Stromal cell of bone marrow (primary cell): Measurements from ENCODE around the gene PNMA1.
A peak's percentile ranks its signal among the peaks of the same experiment; 100 is the strongest.

ENCODE experiments used
- DNase-seq: peaks from one replicate; pipeline ENCODE4 v3.0.0-alpha.2; 2012; ENCODE audit warnings: low read depth

PNMA1 gene

DNA sequence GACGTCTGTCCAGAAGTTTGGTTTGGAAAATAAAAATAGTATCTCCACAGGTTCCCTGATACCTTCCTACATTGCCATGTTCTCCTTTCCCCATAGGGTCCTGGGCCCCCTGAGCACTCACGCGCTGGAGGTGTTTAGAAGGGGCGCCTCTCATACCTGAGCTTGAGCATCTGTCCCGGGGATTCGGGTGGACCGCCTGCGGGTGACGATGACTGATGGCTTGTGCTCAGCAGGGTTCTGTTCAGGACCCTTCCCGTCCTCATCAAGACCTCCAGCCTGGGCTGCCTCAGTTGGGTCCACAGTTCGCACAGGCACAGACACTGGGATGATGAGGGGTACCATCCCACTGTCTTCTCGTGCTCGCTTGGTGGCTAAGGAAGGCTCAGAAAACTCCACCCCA is 22.7 kb upstream of the PNMA1 start:
- no peak for DNase-seq

DNA sequence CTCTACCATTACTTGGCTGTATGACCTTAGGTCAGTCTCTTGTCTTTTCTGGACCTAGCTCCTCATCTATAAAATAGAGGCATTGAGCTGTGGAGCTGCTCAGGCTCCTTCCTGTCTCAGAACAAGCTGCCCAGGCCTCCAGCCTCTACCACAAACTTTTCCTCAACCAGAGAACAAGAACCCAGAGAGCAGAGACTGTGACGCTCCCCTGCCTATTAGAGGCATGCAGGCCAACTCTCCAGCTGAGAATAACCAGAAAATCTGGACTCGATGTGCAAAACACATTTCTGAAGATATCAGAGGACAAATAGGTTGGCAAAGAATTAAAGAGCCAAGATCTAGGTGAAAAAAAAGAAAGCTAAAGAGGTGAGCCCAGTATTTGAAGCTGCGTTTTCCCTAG is 17.8 kb upstream of the PNMA1 start:
- no peak for DNase-seq

- no peak for DNase-seq
Observed at GRCh38 chr14:73731111-73731510, 16.9 kb upstream of the PNMA1 start.

GRCh38 chr14:73729556-73730265 is 15.5 kb upstream of the PNMA1 start:
- no peak for DNase-seq

DNA sequence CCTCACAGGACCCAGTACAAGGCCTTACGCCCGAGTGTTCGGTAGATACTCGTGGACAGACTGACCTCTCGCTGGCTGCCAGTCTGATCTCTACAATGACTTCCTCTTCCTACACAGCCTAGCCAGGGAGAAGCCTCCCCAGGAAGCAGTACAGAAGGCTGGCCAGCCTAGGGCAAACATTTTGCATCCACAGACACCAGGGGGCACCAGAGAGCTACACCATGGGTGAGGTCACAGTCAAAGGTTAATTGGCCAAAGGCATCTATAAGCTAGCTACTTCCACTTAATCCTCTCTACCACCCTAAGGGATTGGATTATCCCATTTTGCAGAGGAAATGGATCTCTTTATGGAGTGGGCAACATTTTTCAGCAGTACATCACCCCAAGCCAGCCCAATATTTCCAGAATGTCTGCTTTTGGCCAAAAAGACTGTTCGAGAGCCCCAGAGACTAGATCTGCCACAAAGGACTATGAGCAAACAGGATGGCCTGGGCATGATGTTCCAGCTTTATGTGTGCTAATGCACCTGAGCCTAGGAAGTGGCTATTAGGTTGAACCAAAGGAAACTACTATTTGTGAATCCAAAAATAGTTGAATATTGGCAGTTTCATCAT is 14.6 kb upstream of the PNMA1 start:
- DNase-seq: peak; percentile 55

DNA sequence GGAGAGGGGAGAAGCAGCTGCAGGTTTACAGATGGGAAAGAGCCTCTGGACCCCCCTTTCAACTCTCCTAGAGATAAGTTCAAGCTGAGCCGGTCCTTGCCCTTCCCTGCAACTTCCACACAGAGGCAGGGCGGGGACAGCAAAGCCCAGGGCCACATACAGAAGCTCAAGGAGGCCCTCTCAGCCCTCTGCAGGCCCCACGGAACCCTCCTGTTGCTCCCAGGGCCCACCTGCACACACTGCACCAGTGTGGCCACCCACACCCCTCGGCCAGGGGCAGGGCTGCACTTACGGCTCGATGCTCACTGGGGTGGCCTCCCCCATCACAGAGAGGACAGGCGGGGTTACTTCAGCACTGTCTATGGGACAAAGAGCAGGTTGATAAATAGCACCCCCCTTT is 13.0 kb upstream of the PNMA1 start:
- no peak for DNase-seq

- DNase-seq: no peak
Observed at GRCh38 chr14:73726025-73726961, 12.1 kb upstream of the PNMA1 start.

- DNase-seq: no peak
Observed at GRCh38 chr14:73725116-73726024, 11.2 kb upstream of the PNMA1 start.

DNA sequence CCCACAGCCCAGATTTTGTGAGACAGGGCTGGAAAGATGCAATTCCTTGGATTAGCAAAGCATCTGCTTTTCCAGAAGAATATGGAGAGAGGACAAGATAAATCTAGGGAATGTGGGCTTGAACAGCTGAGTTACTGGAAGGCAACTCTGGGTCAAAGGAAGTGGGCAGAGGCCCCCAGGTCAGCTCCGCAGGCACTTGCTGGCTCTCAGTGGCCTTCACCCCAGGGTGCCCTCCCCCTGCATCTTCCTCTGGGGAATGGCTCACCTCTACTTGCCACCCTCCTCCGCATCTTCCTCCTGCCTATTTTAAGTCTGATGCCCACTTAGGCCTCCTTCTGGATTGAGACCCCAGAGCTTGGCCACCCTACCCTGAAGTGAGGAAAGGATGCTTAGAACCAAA is 10.5 kb upstream of the PNMA1 start:
- no peak for DNase-seq

DNA sequence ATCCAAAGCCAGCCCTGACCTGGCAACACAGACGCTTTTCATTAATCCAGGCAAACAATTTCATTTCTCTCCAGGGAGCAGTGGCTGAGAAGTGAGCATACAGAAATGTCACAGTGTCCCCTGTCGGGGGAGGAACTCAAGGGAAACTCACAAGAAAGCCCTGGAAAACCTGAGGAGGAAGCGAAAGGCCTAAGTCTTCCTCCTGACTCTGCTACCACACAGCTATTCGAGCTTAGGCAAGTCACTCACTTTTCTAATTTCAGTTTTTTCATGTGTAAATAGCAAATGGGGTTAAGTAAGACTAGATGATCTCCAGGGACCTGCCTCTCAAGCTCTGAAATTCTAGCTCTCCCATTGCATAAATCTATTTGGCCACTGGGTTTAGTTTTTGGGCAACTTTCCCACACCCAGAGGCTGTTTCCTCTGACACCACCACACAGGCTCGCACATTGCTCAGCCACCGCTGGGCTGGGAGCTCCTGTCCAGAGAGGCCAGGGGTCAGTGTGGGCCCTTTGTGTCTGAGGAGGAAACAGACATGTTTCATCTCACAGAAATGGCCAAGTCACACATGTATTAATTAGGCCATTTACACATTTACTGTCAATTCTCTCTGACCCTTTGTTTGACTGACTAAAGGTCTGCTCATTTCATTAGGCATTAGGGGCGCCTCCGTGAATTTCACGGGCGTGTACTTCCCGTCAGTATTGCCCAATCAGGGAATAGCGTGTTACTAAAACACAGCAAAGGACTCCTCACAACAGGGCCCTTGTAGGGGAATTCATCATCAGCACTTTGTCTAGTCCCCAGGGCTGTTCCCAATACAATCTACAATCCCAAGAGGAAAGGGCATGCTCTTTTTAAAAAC is 9.8 kb upstream of the PNMA1 start:
- peak; percentile 100 for DNase-seq

- DNase-seq: peak; percentile 48
Observed at GRCh38 chr14:73723406-73723796, 9.2 kb upstream of the PNMA1 start.

DNA sequence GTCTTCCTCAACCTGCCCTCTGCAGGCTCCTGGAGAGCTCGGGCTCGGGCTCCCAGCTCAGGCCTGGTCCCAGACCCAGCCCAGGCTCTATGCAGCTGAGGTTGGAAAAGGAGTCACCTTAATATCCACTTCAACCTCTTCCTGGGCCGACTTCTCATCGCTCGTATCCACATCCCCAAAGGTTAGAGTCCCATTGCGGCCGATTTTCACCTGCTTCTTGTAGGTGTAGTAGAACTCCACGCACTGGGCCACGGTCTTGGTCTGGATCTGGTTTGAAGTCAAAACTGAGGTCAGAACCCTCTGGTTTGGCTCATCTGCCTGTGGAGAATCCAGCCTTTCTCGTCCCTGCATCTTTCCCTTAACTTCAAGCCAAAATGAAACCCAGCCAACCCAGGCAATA is 8.4 kb upstream of the PNMA1 start:
- DNase-seq: no peak

- no peak for DNase-seq
Observed at GRCh38 chr14:73721101-73721821, 7.1 kb upstream of the PNMA1 start.

GRCh38 chr14:73720636-73721035 is 6.5 kb upstream of the PNMA1 start:
- DNase-seq: no peak

- DNase-seq: no peak
Observed at GRCh38 chr14:73719791-73720190, 5.6 kb upstream of the PNMA1 start.

- no peak for DNase-seq
Observed at GRCh38 chr14:73719361-73719760, 5.2 kb upstream of the PNMA1 start.

DNA sequence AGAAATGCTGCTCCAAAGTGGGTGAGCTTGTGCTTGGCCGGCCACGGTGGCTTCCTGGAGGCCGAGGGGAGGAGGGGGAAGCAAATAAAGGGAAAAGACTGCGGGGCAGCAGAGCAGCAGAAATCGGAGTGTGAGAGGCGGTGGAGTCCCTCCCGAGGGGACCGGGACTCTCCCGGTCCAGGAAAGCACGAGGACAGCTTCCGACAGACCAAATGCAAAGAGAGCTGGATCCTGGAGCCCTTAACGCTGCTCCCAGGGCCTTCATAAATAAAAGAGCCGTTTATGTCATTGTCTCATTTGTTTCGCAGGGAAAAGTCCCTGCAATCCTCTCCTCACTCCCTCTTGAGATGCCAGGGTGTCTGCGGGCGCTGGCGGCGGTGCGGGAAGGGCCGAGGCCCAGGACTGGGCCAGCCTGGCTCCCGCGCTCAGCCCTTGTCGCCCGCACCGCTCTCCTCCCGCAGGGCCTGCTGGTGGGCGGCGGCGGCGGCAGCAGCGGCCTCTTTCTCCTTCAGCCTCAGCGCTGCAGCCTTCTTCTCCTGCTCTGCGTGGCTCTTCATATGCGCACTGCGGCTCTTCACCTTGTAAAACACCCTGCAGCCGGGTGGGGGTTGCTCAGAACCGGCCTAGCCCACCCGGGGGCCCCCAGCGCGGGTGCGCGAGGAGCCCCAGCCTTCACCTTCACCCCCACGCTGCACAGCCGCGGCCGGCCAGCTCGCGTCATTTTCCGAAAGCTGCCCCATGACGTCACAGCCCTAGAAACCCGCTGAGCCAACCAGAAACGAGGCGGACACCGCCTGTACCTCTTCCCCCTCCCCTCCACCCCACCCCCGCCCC is 4.5 kb upstream of the PNMA1 start:
- no peak for DNase-seq

- DNase-seq: no peak
Observed at GRCh38 chr14:73717711-73718417, 3.7 kb upstream of the PNMA1 start.

- DNase-seq: no peak
Observed at GRCh38 chr14:73717266-73717665, 3.1 kb upstream of the PNMA1 start.
